ENCODE data around the gene AP1G2.

AP1G2 gene

DNA sequence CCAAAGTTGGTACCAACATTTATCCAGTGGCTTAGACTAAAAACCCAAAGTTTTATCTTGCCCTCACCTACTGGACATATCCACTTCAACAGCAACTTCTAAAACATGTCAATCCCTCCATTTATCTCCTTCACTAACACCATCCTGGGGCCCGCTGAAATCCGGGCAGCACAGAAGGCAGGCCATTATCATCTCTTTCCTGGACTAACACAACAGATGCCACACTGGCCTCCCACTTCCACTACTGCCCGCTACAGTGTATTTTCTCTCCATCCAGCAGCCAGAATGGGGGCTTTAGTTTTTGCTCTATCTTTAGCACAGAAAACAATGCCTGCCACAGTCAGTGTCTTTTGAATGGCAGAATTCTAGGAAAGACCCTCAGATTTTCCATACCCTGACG lies 31.6 kb downstream of the AP1G2 start:
- Histone ChIP-seq H3K9me3 (ENCODE audit: control insufficient read depth, insufficient read depth, low read length) (no peaks in the 10 kb centered on the region), H3K27ac (ENCODE audit: low read depth, low read length) (no peak overlapping the region), H3K9ac (ENCODE audit: low read depth, low read length) (no peak overlapping the region), H3K27me3 (ENCODE audit: control insufficient read depth, insufficient read depth, low read length) (no peaks in the 10 kb centered on the region), H3K4me3 (ENCODE audit: low read depth, low read length) (no peak overlapping the region), H3K36me3 (ENCODE audit: control insufficient read depth, insufficient read depth, low read length) (peaks cover 41% of the 10 kb centered on the region), H3K4me1 (ENCODE audit: control insufficient read depth, insufficient read depth, low read length) (peaks cover 32% of the 10 kb centered on the region)

DNA sequence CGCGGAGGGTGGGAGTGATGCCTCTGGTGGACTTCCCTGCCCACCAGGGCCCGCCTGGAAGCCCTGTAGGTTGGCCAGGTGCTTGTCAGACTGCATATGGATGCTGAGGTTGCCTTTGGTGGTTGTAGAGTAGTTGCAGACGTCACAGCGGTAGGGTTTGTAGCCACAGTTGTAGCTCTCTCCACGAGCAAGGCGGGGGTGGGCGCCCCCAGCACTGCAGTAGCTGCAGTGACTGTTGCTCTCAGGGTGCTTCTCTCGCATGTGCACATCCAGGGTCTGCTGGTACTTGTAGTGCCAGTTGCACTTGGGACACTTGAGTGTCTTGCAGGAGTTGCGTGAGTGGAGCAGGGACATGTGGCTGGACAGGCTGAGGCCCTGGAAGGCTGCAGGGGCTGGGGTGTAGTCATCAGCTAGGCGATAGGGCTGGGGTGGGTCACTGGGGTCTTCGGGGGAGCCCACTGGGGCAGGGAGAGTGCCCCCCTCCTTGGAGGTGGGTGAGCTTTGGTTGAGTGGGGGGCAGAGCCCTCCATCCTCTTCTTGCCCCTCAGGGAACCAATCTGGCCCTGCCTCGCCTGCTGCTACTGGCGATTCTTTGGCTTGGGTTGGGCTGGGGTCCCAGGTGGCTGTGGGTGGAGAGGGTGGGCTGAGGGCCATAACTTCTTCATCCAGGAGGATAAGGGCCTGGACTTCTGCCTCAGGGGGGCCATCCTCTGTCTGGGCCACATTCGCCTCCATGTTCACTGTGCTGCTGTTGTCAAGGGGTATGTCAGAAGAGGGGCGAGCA lies 33.7 kb downstream of the AP1G2 start:
- no peak overlapping the region for H3K27ac ChIP-seq (ENCODE audit: low read depth, low read length)
- no peaks in the 10 kb centered on the region for H3K9me3 ChIP-seq (ENCODE audit: control insufficient read depth, insufficient read depth, low read length)
- H3K9ac ChIP-seq (ENCODE audit: low read depth, low read length), result no peak overlapping the region
- H3K4me3 ChIP-seq (ENCODE audit: low read depth, low read length), result no peak overlapping the region
- H3K4me1 ChIP-seq (ENCODE audit: control insufficient read depth, insufficient read depth, low read length), result peaks cover 21% of the 10 kb centered on the region
- H3K27me3 ChIP-seq (ENCODE audit: control insufficient read depth, insufficient read depth, low read length), result no peaks in the 10 kb centered on the region
- peaks cover 59% of the 10 kb centered on the region for H3K36me3 ChIP-seq (ENCODE audit: control insufficient read depth, insufficient read depth, low read length)

DNA sequence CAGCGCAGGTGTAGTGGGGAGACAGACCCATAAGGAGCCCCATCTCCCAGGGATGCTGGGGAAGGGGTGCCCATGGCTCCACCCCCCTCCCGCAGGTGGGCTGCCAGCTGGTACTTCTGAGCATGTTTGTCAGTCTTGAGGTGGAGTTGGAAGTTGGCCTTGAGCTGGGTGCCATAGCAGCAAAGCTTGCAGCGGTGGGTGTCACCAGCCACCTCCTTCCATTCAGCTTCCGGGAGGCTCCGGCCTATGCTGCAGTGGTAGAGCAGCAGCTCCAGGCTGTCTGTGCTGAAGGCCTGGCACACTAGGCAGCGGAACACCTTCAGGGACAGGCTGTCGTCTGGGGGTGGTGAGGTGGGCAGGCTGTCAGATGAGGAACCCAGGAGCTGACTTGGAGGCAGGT lies 34.9 kb downstream of the AP1G2 start:
- peaks cover 21% of the 10 kb centered on the region for H3K4me1 ChIP-seq (ENCODE audit: control insufficient read depth, insufficient read depth, low read length)
- no peak overlapping the region for H3K4me3 ChIP-seq (ENCODE audit: low read depth, low read length)
- H3K27ac ChIP-seq (ENCODE audit: low read depth, low read length), result no peak overlapping the region
- no peaks in the 10 kb centered on the region for H3K9me3 ChIP-seq (ENCODE audit: control insufficient read depth, insufficient read depth, low read length)
- no peak overlapping the region for H3K9ac ChIP-seq (ENCODE audit: low read depth, low read length)
- H3K36me3 ChIP-seq (ENCODE audit: control insufficient read depth, insufficient read depth, low read length), result peaks cover 66% of the 10 kb centered on the region
- H3K27me3 ChIP-seq (ENCODE audit: control insufficient read depth, insufficient read depth, low read length), result no peaks in the 10 kb centered on the region

DNA sequence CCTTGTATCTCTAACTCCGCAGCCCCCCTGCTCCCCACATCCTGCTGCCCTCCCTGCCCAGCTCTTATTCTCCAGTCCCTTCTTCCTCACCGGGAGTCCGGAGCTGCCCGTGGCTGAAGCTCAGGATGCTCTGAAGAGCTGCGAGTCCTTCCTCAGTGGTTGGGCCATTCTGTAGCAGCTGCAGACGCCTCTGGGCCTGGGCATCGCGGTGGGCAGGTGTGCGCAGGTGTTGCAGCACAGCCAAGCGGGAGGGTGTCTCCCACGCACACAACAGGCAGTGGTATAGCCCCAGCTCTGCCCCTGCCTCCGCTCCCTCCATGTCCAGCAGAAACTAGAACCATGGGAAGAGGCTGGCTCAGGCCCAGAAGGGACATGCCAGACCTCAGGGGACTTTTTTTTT lies 36.2 kb downstream of the AP1G2 start:
- no peak overlapping the region for H3K27ac ChIP-seq (ENCODE audit: low read depth, low read length)
- H3K36me3 ChIP-seq (ENCODE audit: control insufficient read depth, insufficient read depth, low read length), result peaks cover 78% of the 10 kb centered on the region
- peaks cover 13% of the 10 kb centered on the region; the same call in 1 of the 2 replicates for H3K4me1 ChIP-seq (ENCODE audit: control insufficient read depth, insufficient read depth, low read length)
- no peak overlapping the region for H3K4me3 ChIP-seq (ENCODE audit: low read depth, low read length)
- H3K9ac ChIP-seq (ENCODE audit: low read depth, low read length), result no peak overlapping the region
- no peaks in the 10 kb centered on the region for H3K9me3 ChIP-seq (ENCODE audit: control insufficient read depth, insufficient read depth, low read length)
- H3K27me3 ChIP-seq (ENCODE audit: control insufficient read depth, insufficient read depth, low read length), result no peaks in the 10 kb centered on the region

DNA sequence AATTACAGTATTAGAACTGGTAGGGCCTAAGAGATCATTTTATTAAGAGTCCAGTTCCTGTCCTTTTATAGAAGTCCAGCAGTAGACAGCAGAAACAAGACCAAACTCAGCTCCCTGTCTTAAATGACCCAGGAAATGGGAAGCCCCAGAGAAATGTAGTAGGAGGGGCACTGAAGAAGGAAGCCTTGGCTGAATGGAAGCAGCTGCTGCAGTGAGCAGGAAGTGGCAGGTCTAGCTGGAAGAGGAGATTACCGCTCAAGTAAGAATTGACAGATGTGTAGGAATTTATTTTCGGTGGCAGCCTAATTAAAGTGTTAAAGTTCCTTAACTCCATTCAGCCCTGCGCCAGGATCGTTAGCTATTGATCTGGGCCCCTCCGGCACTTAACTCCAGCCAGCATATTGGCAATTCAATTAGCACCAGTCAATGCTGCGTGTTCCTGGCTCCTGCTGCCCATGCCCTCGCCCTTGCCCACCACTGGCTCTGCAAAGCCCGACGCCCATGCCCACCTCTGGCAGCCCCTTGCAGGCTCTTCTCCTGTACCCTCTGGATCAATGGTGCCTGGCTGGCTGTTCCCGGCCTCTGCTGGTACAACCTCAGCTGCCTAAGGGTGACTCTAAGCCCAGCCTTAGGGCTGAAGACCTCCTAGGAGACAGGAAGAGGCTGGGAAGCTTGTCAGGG lies 37.1 kb downstream of the AP1G2 start:
- Histone ChIP-seq H3K36me3 (ENCODE audit: control insufficient read depth, insufficient read depth, low read length) (peaks cover 81% of the 10 kb centered on the region), H3K27me3 (ENCODE audit: control insufficient read depth, insufficient read depth, low read length) (no peaks in the 10 kb centered on the region), H3K27ac (ENCODE audit: low read depth, low read length) (no peak overlapping the region), H3K4me3 (ENCODE audit: low read depth, low read length) (no peak overlapping the region), H3K9me3 (ENCODE audit: control insufficient read depth, insufficient read depth, low read length) (no peaks in the 10 kb centered on the region), H3K9ac (ENCODE audit: low read depth, low read length) (no peak overlapping the region), H3K4me1 (ENCODE audit: control insufficient read depth, insufficient read depth, low read length) (peaks cover 9% of the 10 kb centered on the region; the same call in 1 of the 2 replicates)

DNA sequence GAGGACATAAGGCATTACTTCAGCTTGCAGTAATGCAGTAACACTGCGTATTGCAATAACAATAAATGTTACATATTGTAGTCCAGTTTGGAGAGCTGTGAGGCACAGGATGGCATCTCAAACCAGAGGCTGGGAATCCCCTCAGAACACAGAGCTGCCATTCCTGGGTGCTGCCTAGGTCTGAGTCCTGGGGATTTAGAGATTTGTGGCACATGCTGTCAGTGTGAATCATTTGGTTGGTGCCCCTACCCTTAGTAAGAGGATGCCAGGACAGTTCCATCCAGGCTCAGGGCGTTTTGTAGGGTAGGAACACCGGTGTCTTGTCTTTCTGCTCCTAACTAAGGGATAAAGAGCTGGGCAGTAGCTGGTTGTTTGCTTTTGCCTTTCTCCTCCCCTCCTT lies 38.6 kb downstream of the AP1G2 start:
- no peak overlapping the region for H3K27ac ChIP-seq (ENCODE audit: low read depth, low read length)
- peaks cover 81% of the 10 kb centered on the region for H3K36me3 ChIP-seq (ENCODE audit: control insufficient read depth, insufficient read depth, low read length)
- no peak overlapping the region for H3K9ac ChIP-seq (ENCODE audit: low read depth, low read length)
- H3K4me1 ChIP-seq (ENCODE audit: control insufficient read depth, insufficient read depth, low read length), result peaks cover 9% of the 10 kb centered on the region; the same call in 1 of the 2 replicates
- H3K9me3 ChIP-seq (ENCODE audit: control insufficient read depth, insufficient read depth, low read length), result no peaks in the 10 kb centered on the region
- no peaks in the 10 kb centered on the region for H3K27me3 ChIP-seq (ENCODE audit: control insufficient read depth, insufficient read depth, low read length)
- H3K4me3 ChIP-seq (ENCODE audit: low read depth, low read length), result no peak overlapping the region

DNA sequence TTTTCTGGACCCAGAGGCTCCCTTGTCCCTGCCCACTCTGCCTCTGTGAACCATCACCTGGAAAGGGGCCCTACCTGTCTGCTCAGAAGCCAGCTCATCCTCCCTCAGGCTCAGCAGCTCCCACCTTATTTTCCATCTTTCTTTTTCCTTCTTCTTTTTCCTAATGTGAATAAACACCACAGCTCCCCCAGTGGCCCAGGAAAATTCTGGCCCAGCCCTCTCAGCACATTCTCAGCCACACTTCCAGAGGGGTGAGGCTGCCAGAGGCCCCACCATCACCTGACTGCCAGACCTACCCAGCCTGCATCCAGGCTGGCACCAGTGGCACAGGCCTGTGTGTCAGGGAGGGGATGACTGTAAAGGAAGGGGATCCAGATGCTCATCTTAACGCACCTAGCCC lies 39.0 kb downstream of the AP1G2 start:
- H3K4me3 ChIP-seq (ENCODE audit: low read depth, low read length), result no peak overlapping the region
- H3K27me3 ChIP-seq (ENCODE audit: control insufficient read depth, insufficient read depth, low read length), result no peaks in the 10 kb centered on the region
- peaks cover 9% of the 10 kb centered on the region; the same call in 1 of the 2 replicates for H3K4me1 ChIP-seq (ENCODE audit: control insufficient read depth, insufficient read depth, low read length)
- H3K9ac ChIP-seq (ENCODE audit: low read depth, low read length), result no peak overlapping the region
- peaks cover 78% of the 10 kb centered on the region for H3K36me3 ChIP-seq (ENCODE audit: control insufficient read depth, insufficient read depth, low read length)
- H3K27ac ChIP-seq (ENCODE audit: low read depth, low read length), result no peak overlapping the region
- H3K9me3 ChIP-seq (ENCODE audit: control insufficient read depth, insufficient read depth, low read length), result no peaks in the 10 kb centered on the region

DNA sequence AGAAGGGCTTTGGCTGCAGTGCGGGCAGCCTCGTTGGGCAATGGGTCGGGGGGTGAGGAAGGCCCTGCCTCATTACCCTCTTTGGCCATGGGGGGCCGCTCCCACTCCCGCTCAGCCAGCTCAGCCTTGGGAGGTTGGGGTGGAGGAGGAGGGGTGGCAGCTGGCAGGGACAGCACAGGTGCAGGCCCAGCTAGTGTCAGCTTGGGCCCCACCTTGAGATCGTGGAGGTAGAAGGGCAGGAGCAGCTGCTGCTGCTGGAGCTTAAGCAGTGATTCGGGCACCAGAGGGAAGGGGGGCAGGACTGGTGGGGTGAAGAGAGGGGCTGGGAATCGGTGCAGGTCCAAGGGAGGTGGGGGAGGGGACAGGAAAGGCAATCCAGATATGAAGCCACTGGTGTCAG lies 42.0 kb downstream of the AP1G2 start:
- Histone ChIP-seq H3K27me3 (ENCODE audit: control insufficient read depth, insufficient read depth, low read length) (no peaks in the 10 kb centered on the region), H3K4me3 (ENCODE audit: low read depth, low read length) (no peak overlapping the region), H3K36me3 (ENCODE audit: control insufficient read depth, insufficient read depth, low read length) (peaks cover 63% of the 10 kb centered on the region), H3K9ac (ENCODE audit: low read depth, low read length) (no peak overlapping the region), H3K9me3 (ENCODE audit: control insufficient read depth, insufficient read depth, low read length) (no peaks in the 10 kb centered on the region), H3K27ac (ENCODE audit: low read depth, low read length) (no peak overlapping the region), H3K4me1 (ENCODE audit: control insufficient read depth, insufficient read depth, low read length) (peaks cover 9% of the 10 kb centered on the region; the same call in 1 of the 2 replicates)

DNA sequence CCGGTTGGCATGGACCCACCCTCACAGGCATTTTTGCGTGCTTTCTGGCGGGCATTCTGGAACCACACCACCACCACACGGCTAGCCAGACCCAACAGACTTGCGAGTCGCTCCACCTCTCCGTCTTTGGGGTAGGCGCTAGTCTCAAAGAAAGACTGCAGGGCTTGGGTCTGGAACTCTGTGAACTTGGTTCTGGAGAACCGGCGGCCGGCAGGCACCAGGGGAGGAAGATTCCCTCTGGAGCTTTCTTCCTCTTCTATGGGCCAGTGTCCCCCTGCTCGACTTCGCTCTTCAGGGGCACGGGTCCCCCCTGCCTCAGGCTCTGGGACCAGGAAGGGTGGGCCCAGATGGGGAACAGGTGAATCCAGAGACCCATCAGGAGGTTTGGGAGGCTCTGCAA lies 42.6 kb downstream of the AP1G2 start:
- Histone ChIP-seq H3K9me3 (ENCODE audit: control insufficient read depth, insufficient read depth, low read length) (no peaks in the 10 kb centered on the region), H3K9ac (ENCODE audit: low read depth, low read length) (no peak overlapping the region), H3K4me1 (ENCODE audit: control insufficient read depth, insufficient read depth, low read length) (peaks cover 14% of the 10 kb centered on the region; the same call in 1 of the 2 replicates), H3K36me3 (ENCODE audit: control insufficient read depth, insufficient read depth, low read length) (peaks cover 57% of the 10 kb centered on the region), H3K27me3 (ENCODE audit: control insufficient read depth, insufficient read depth, low read length) (no peaks in the 10 kb centered on the region), H3K4me3 (ENCODE audit: low read depth, low read length) (no peak overlapping the region), H3K27ac (ENCODE audit: low read depth, low read length) (no peak overlapping the region)

DNA sequence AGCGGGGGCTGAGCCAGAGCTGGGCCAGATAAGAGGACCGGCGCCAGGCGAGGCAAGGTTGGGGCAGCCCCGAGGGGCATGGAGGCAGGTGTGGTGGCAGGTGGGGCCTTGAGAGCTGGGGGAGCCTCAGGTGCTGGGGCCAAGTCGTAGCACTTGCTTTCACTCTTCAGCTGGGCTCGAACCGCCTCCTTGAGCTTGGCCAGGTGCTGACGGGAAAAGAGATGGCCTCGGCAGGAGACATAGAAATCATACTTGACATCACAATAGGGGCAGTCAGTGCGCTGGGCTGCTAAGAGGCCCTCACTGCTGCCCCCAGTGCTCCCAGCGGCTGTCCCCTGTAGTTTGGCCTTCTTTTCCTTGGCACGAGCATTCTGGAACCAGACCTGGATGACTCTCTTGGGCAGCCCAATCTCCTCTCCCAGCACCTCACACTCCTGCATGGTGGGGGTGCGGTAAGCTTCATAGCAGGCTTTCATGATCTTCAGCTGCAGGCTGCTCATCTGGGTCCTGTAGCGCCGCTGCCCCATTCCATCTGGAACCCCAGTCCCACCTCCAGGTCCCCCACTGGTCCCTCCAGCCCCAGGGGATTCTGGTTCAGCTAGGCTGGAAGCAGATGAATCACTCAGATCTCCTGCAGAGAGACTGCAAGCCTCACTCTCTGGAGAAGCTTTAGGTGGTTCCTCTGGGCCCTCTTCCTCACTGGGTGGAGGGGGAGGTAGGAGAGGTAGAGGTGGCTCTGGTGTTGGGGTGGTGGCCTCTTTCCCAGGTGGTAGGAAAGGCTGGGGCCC lies 44.2 kb downstream of the AP1G2 start:
- Histone ChIP-seq H3K36me3 (ENCODE audit: control insufficient read depth, insufficient read depth, low read length) (peaks cover 44% of the 10 kb centered on the region), H3K9ac (ENCODE audit: low read depth, low read length) (no peak overlapping the region), H3K9me3 (ENCODE audit: control insufficient read depth, insufficient read depth, low read length) (no peaks in the 10 kb centered on the region), H3K27me3 (ENCODE audit: control insufficient read depth, insufficient read depth, low read length) (no peaks in the 10 kb centered on the region), H3K4me3 (ENCODE audit: low read depth, low read length) (no peak overlapping the region), H3K27ac (ENCODE audit: low read depth, low read length) (no peak overlapping the region), H3K4me1 (ENCODE audit: control insufficient read depth, insufficient read depth, low read length) (peaks cover 25% of the 10 kb centered on the region)
